A375 (cell line): ENCODE results near the gene DCP1A. TPM values are rescaled to one million over a fixed set of nuclear protein-coding genes. Genes with fewer than 3 reads are reported as not detected.

Experiments used
- small RNA-seq: library from RNA; depleted of rRNA; stranded (forward); fragments of <200 nt; gene quantifications from one replicate; pipeline ENCODE3, GENCODE V24; 2014
- total RNA-seq: library from RNA; depleted of rRNA; stranded (reverse); fragments of >200 nt; shearing (Covaris generic); gene quantifications from 2 replicates; pipeline ENCODE4 v1.2.3, GENCODE V29; 2014; rRNA removed

DCP1A gene
- 14.5 and 15.3 TPM in 2 replicates for total RNA-seq

GRCh38 chr3:53347261-53348064, at the start of gene DCP1A:
Gene DCP1A (minus strand): TSS chr3:53347543. CDS start chr3:53347517, 26 bp downstream.

DNA sequence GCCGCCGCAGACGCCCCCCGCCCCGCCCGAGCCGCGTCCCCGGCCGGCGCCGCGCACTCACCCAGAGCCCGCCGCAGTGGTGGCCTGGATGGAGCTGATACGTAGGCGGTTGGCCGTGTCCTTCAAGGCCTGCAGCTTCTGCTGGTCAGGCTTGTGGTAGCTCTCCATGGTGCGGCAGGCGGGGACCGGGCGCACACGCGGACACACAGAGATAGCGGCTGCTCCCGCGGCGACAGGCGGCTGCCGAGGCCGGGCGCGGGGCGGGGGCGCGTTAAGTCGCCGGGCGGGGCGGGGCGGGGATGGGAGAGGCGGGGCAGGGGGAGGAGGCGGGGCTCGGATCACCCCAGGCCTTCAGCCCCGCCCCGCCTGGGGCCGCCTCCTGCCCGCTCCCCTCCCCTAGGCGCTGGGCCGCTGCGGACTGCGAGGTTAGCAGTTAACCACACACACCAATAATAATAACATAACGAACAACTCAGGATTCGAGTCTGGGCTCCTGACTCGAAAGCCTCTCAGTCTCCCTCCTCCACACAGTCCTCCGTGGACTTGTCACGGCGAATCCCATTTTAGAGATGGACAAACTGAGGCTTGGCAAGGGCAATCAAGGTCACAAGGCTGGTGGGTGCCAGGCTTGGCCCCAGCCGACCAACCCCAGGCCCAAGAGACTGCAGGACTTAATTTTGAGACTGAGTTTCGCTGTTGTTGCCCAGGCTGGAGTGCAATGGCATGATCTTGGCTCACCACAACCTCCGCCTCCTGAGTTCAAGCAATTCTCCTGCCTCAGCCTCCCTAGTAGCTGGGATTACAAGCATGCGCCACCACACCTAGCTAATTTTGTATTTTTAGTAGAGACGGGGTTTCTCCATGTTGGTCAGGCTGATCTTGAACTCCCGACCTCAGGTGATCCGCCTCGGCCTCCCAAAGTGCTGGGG, 91.3 kb downstream of the DCP1A start, which contains the start of gene TKT:
TSS of gene TKT (minus strand) at position 248 of the 929 bp plus-strand sequence. CDS start at position 168, 80 bp downstream.

Small RNAs within 50 kb of the gene (small RNA-seq; reads per million reads assigned to genes)
- not detected for gene RF00019
- not detected for gene RF00212
- gene RF00568, result not detected

Other genes with a start within 250 kb of the DCP1A start
- 19.1 and 24.1 TPM in 2 replicates for gene RFT1, start 217.1 kb downstream of the DCP1A start, total RNA-seq
- 6.9 and 7.1 TPM in 2 replicates for gene PRKCD, start 186.3 kb downstream of the DCP1A start, total RNA-seq
- gene TKT, start 91.5 kb downstream of the DCP1A start, total RNA-seq, result 390 and 463 TPM in 2 replicates
- gene CACNA1D, start 147.1 kb upstream of the DCP1A start, total RNA-seq, result 1.6 and 4.3 TPM in 2 replicates